MM.1S (cell line): ENCODE measurements around the gene WDR37.

ENCODE experiments used
- DNase-seq: peaks from one replicate; pipeline ENCODE4 v3.0.0-alpha.2; 2015
- H2AFZ ChIP-seq: fragments of 300-600 bp; sonication (generic); 2 replicates; pipeline ENCODE4 v1.6.0; 2016; ENCODE audit warnings: antibody characterized with exemption, low read length
- H3F3A ChIP-seq: fragments of 300-600 bp; sonication (generic); 2 replicates; pipeline ENCODE4 v1.6.1; 2016; ENCODE audit warnings: mild to moderate bottlenecking, antibody characterized with exemption, low read length, moderate library complexity, mixed read lengths; ENCODE audit not compliant: insufficient read depth
- H3K27ac ChIP-seq: fragments of 300-600 bp; sonication (generic); 2 replicates; pipeline ENCODE4 v1.5.1; 2016; ENCODE audit warnings: mild to moderate bottlenecking, low read length
- H3K27me3 ChIP-seq: fragments of 300-600 bp; sonication (generic); replicated peaks from 2 replicates; pipeline ENCODE4 v1.6.0; 2016; ENCODE audit warnings: low read length; ENCODE audit not compliant: insufficient read depth
- H3K36me3 ChIP-seq: fragments of 300-600 bp; sonication (generic); replicated peaks from 2 replicates; pipeline ENCODE4 v1.6.1; 2016; ENCODE audit warnings: mild to moderate bottlenecking, low read length, mixed read lengths; ENCODE audit not compliant: insufficient read depth
- H3K4me1 ChIP-seq: fragments of 300-600 bp; sonication (generic); 2 replicates; pipeline ENCODE4 v1.6.1; 2016; ENCODE audit warnings: low read length, mixed read lengths
- H3K4me2 ChIP-seq: fragments of 300-600 bp; sonication (generic); 2 replicates; pipeline ENCODE4 v1.6.0; 2016; ENCODE audit warnings: low read depth, low read length
- H3K4me3 ChIP-seq: fragments of 300-600 bp; sonication (generic); 2 replicates; pipeline ENCODE4 v1.5.1; 2016; ENCODE audit warnings: low read length, mixed read lengths
- H3K79me2 ChIP-seq: fragments of 300-600 bp; sonication (generic); 2 replicates; pipeline ENCODE4 v1.6.1; 2016; ENCODE audit warnings: mixed run types, low read length, mixed read lengths
- H3K9ac ChIP-seq: fragments of 300-600 bp; sonication (generic); 2 replicates; pipeline ENCODE4 v1.6.1; 2016; ENCODE audit warnings: low read length, mixed read lengths
- H3K9me2 ChIP-seq: fragments of 300-600 bp; sonication (generic); replicated peaks from 2 replicates; pipeline ENCODE4 v1.6.1; 2016; ENCODE audit warnings: mild to moderate bottlenecking, low read length, mixed read lengths; ENCODE audit not compliant: insufficient read depth
- H3K9me3 ChIP-seq: fragments of 300-600 bp; sonication (generic); replicated peaks from 2 replicates; pipeline ENCODE4 v1.6.1; 2016; ENCODE audit warnings: mild to moderate bottlenecking, low read length, mixed read lengths; ENCODE audit not compliant: insufficient read depth
- H4K20me1 ChIP-seq: fragments of 300-600 bp; sonication (generic); 2 replicates; pipeline ENCODE4 v1.6.1; 2016; ENCODE audit warnings: mild to moderate bottlenecking, low read length, moderate library complexity, mixed read lengths; ENCODE audit not compliant: insufficient read depth
- CTCF ChIP-seq: fragments of 300-600 bp; sonication (generic); IDR thresholded peaks from 2 replicates; pipeline ENCODE4 v1.5.1; 2016; ENCODE audit warnings: antibody characterized with exemption, low read length, mixed read lengths
- EZH2 ChIP-seq: fragments of 300-600 bp; sonication (generic); optimal IDR thresholded peaks from 2 replicates; pipeline ENCODE3; 2017; ENCODE audit warnings: low read depth, mild to moderate bottlenecking, antibody characterized with exemption, low read length, mixed read lengths
- EZH2phosphoT487 ChIP-seq: fragments of 300-600 bp; sonication (generic); IDR thresholded peaks from 2 replicates; pipeline ENCODE4 v1.6.1; 2018; ENCODE audit warnings: antibody characterized with exemption, low read length

WDR37 gene

GRCh38 chr10:1022413-1022812 is 33.8 kb upstream of the WDR37 start:
- Histone ChIP-seq H3K27me3 (no peaks in the 10 kb centered on the region), H3K79me2 (no peaks in the 10 kb centered on the region), H3K4me3 (no peak overlapping the region), H3F3A (no peaks in the 10 kb centered on the region), H3K9ac (no peak overlapping the region), H2AFZ (no peak overlapping the region), H3K4me2 (no peak overlapping the region), H3K4me1 (no peaks in the 10 kb centered on the region), H3K36me3 (peaks cover 2% of the 10 kb centered on the region; the same call in 1 of the 2 replicates), H4K20me1 (no peaks in the 10 kb centered on the region), H3K9me3 (no peaks in the 10 kb centered on the region), H3K9me2 (no peaks in the 10 kb centered on the region), H3K27ac (no peak overlapping the region)
- TF ChIP-seq EZH2phosphoT487: no peak
- TF ChIP-seq EZH2: no peak
- no peak for TF ChIP-seq CTCF
- no peak for DNase-seq

DNA sequence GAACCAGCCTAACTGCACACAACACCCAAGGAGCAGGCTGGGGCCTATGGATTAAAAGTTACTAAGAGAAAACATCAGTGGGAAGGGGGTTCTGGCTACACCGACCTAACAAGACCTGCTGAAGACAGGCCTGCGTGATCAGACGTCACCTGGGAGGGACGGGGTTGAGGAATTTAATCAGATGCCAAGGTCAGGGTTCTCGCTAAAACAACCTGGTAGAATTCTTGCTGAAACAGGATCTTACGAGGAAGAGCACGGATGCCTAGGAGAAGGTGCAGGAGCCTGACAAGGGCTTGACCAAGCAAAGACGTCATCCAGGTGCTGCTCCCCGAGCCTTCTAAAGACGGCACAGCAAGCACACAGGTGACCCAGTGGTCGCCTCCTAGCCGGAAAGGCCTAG is 32.1 kb upstream of the WDR37 start:
- Histone ChIP-seq H2AFZ (no peak overlapping the region), H3K9me3 (no peaks in the 10 kb centered on the region), H3K4me2 (no peak overlapping the region), H3K9ac (no peak overlapping the region), H3K4me1 (no peaks in the 10 kb centered on the region), H3K36me3 (no peaks in the 10 kb centered on the region), H3K27ac (no peak overlapping the region), H4K20me1 (no peaks in the 10 kb centered on the region), H3F3A (no peaks in the 10 kb centered on the region), H3K4me3 (no peak overlapping the region), H3K9me2 (no peaks in the 10 kb centered on the region), H3K79me2 (no peaks in the 10 kb centered on the region), H3K27me3 (no peaks in the 10 kb centered on the region)
- no peak for DNase-seq
- no peak for TF ChIP-seq CTCF
- no peak for TF ChIP-seq EZH2phosphoT487
- no peak for TF ChIP-seq EZH2

GRCh38 chr10:1025683-1026082 is 30.5 kb upstream of the WDR37 start, which contains the start of gene IDI2:
Gene IDI2 (minus strand): TSS chr10:1025859. CDS start chr10:1024723, 1,136 bp downstream.
- Histone ChIP-seq H3K4me3 (no peak within 1 kb of the TSS), H3K27me3 (no peaks in the 10 kb centered on the region), H3K9me3 (no peaks in the 10 kb centered on the region), H3K4me2 (no peak within 1 kb of the TSS), H2AFZ (no peak within 1 kb of the TSS), H4K20me1 (no peaks in the 10 kb centered on the region), H3K79me2 (no peaks in the 10 kb centered on the region), H3K27ac (no peak within 1 kb of the TSS), H3K9ac (no peak within 1 kb of the TSS), H3F3A (no peaks in the 10 kb centered on the region), H3K4me1 (no peaks in the 10 kb centered on the region), H3K36me3 (no peaks in the 10 kb centered on the region), H3K9me2 (no peaks in the 10 kb centered on the region)
- TF ChIP-seq EZH2 (no peak), EZH2phosphoT487 (no peak), CTCF (no peak)
- DNase-seq: no peak
